ENCODE results near the gene CA4.
"Not testable (repeated sequence)": the region's sequence is repeated elsewhere in the genome, so short reads cannot be mapped to it uniquely, and the experiment has no call there.

- TF ChIP-seq EZH2 (IDR thresholded peaks at IDR 0.05; ENCODE audit: borderline replicate concordance); CTCF (IDR thresholded peaks at IDR 0.05; ENCODE audit: poor library complexity); EZH2phosphoT487 (IDR thresholded peaks at IDR 0.05; ENCODE audit: low read depth, severe bottlenecking, unreplicated experiment): not testable (repeated sequence)
These were observed 49.2 kb upstream of the CA4 start for GRCh38 chr17:60100577-60100976.

All from hepatocyte (in vitro differentiated cells).